Measurements from ENCODE around the gene RMI2. TPM values are rescaled to one million over a fixed set of nuclear protein-coding genes. Genes with fewer than 3 reads are reported as not detected.

Gene RMI2
- total and polyA plus RNA-seq, 9 of the 15 experiments (the other 6 are each of a cell fraction or from before 2014, with no cell fraction given): 8.0 to 43.4 (median 32.5) TPM

GRCh38 chr16:11395949-11396240 is 50.6 kb downstream of the RMI2 start:
- Histone ChIP-seq H3K4me2 (ENCODE audit: insufficient read depth, low read length) (no peak overlapping the region), H3K9ac (ENCODE audit: insufficient read depth in 1 of 2, low read depth in 2 of 2, low read length in 2 of 2) (no peak overlapping the region)
- no peak for FAIRE-seq

GRCh38 chr16:11396241-11397048 is 51.2 kb downstream of the RMI2 start:
- H4K20me1 ChIP-seq (replicated peaks; ENCODE audit: control insufficient read depth, insufficient read depth, low read length): peaks cover 11% of the 10 kb centered on the region
- intact Hi-C loops (cut with micrococcal nuclease): no loop called here
- H3K4me3 ChIP-seq: no peak overlapping the region
- POLR2A ChIA-PET: interaction anchor here (0.5 to 1.0 kb wide), 7 partner anchors 18 to 453 kb away, joined by 3 read pairs; no protein-coding TSS in a partner anchor
- no TSS peak for BruUV-seq (replicated peaks)
- DNase-seq (ENCODE audit: extremely low read depth in 1 of 4, low spot score in 3 of 4) (peak; percentile 78 to 91 (median 88)), ATAC-seq (peak; percentile 89), FAIRE-seq (peak; percentile 64)
- H3K27ac ChIP-seq (ENCODE audit: extremely low read depth, low read depth, low read length): no peak overlapping the region
- 0 out of 4 replicates have a peak overlapping the region, but pooled peaks of 1 of the 2 experiments have one; percentile 5 for H3K9ac ChIP-seq (ENCODE audit: insufficient read depth in 1 of 2, low read depth in 2 of 2, low read length in 2 of 2)
- H3K9me3 ChIP-seq (replicated peaks; ENCODE audit: control insufficient read depth, insufficient read depth, low read depth, low read length): no peaks in the 10 kb centered on the region
- no peak overlapping the region for H2AFZ ChIP-seq (ENCODE audit: low read depth, low read length)
- H3K4me1 ChIP-seq (replicated peaks in 1 of 2; ENCODE audit: control insufficient read depth in 2 of 2, insufficient read depth in 2 of 2, low read length in 2 of 2): peaks cover 0 to 26% of the 10 kb centered on the region in 2 experiments; a peak in 2 of 5 replicates
- no peaks in the 10 kb centered on the region for H3K36me3 ChIP-seq (ENCODE audit: control insufficient read depth, insufficient read depth, low read length)
- no peaks in the 10 kb centered on the region for H3K9me1 ChIP-seq (ENCODE audit: control insufficient read depth, insufficient read depth, low read length)
- peaks cover 16 to 62% of the 10 kb centered on the region in 2 experiments; a peak in 4 of 5 replicates for H3K27me3 ChIP-seq (ENCODE audit: control insufficient read depth in 2 of 2, insufficient read depth in 2 of 2, low read length in 2 of 2)
- 20% methylated on average over 23 of the region's 24 CpGs for WGBS (ENCODE audit: insufficient coverage, low coverage, missing lambda C conversion rate)
- no peak overlapping the region for H3K4me2 ChIP-seq (ENCODE audit: insufficient read depth, low read length)
- CTCF ChIA-PET (ENCODE audit: low intra/inter-chr PET ratio): interaction anchor here (0.7 to 1.3 kb wide), 6 partner anchors 9 to 671 kb away, joined by 3 to 7 read pairs (median 3); no protein-coding TSS in a partner anchor
- in situ Hi-C loops (cut with MboI): no loop called here
- H3K79me2 ChIP-seq (ENCODE audit: control insufficient read depth, insufficient read depth, low read length): no peaks in the 10 kb centered on the region
- TF ChIP-seq TFAP4 (CRISPR knock-in tag; IDR thresholded peaks at IDR 0.05; ENCODE audit: borderline replicate concordance) (peak; percentile 25; the same call in 1 of the 2 replicates), UBTF (IDR thresholded peaks at IDR 0.05; ENCODE audit: borderline replicate concordance in 1 of 2, low read depth in 2 of 2, low read length in 2 of 2) (no peak), CREM (IDR thresholded peaks at IDR 0.05; ENCODE audit: low read depth) (peak; percentile 5; the same call in 1 of the 2 replicates), STAG1 (CRISPR knock-in tag; IDR thresholded peaks at IDR 0.05; ENCODE audit: borderline replicate concordance) (peak; percentile 98), RCOR1 (IDR thresholded peaks at IDR 0.05; ENCODE audit: borderline replicate concordance in 1 of 2, low read depth in 2 of 2, low read length in 2 of 2) (peak in 1 of 2 experiments; percentile 68; a peak in 2 of 4 replicates), ZNF282 (CRISPR knock-in tag; IDR thresholded peaks at IDR 0.05) (no peak), NR2C1 (IDR thresholded peaks at IDR 0.05) (no peak), NR2C1 (tag; IDR thresholded peaks at IDR 0.05) (no peak)

More at GRCh38 chr16:11395949-11396240, 50.6 kb downstream of the RMI2 start:
- no TSS peak for BruUV-seq (replicated peaks)
- H3K4me3 ChIP-seq: no peak overlapping the region
- 0% methylated on average over 3 of the region's 3 CpGs for WGBS (ENCODE audit: insufficient coverage, low coverage, missing lambda C conversion rate)
- in situ Hi-C loops (cut with MboI): no loop called here
- POLR2A ChIA-PET: interaction anchor here (0.5 to 1.0 kb wide), 6 partner anchors 18 to 452 kb away, joined by 3 read pairs; no protein-coding TSS in a partner anchor
- intact Hi-C loops (cut with micrococcal nuclease): no loop called here
- H3K9me1 ChIP-seq (ENCODE audit: control insufficient read depth, insufficient read depth, low read length): no peaks in the 10 kb centered on the region
- no peak overlapping the region for H2AFZ ChIP-seq (ENCODE audit: low read depth, low read length)
- DNase-seq (ENCODE audit: extremely low read depth in 1 of 4, low spot score in 3 of 4): no peak
- H3K79me2 ChIP-seq (ENCODE audit: control insufficient read depth, insufficient read depth, low read length): no peaks in the 10 kb centered on the region
- H3K27ac ChIP-seq (ENCODE audit: extremely low read depth, low read depth, low read length): no peak overlapping the region
- TF ChIP-seq NFXL1 (CRISPR knock-in tag; IDR thresholded peaks at IDR 0.05): no peak
- peak; percentile 19; the same call in 1 of the 2 replicates for TF ChIP-seq PHB (CRISPR knock-in tag; IDR thresholded peaks at IDR 0.05)
- no peak for TF ChIP-seq HIVEP1 (CRISPR knock-in tag; IDR thresholded peaks at IDR 0.05)
- no peak for ATAC-seq
- CTCF ChIA-PET (ENCODE audit: low intra/inter-chr PET ratio): interaction anchor here (0.7 to 1.3 kb wide), 5 partner anchors 9 to 672 kb away, joined by 3 to 7 read pairs (median 3); no protein-coding TSS in a partner anchor
- H3K9me3 ChIP-seq (replicated peaks; ENCODE audit: control insufficient read depth, insufficient read depth, low read depth, low read length): no peaks in the 10 kb centered on the region
- H3K36me3 ChIP-seq (ENCODE audit: control insufficient read depth, insufficient read depth, low read length): no peaks in the 10 kb centered on the region
- peaks cover 18 to 62% of the 10 kb centered on the region in 2 experiments; a peak in 4 of 5 replicates for H3K27me3 ChIP-seq (ENCODE audit: control insufficient read depth in 2 of 2, insufficient read depth in 2 of 2, low read length in 2 of 2)
- H3K4me1 ChIP-seq (replicated peaks in 1 of 2; ENCODE audit: control insufficient read depth in 2 of 2, insufficient read depth in 2 of 2, low read length in 2 of 2): peaks cover 0 to 21% of the 10 kb centered on the region in 2 experiments; a peak in 2 of 5 replicates
- peaks cover 11% of the 10 kb centered on the region for H4K20me1 ChIP-seq (replicated peaks; ENCODE audit: control insufficient read depth, insufficient read depth, low read length)
